ENCODE data around the gene ANKS1A. TPM values are rescaled to one million over a fixed set of nuclear protein-coding genes. Genes with fewer than 3 reads are reported as not detected.
"Not testable (repeated sequence)": the region's sequence is repeated elsewhere in the genome, so short reads cannot be mapped to it uniquely, and the experiment has no call there.

The ANKS1A gene
- total RNA-seq, 1 donor = 7.2 TPM

DNA sequence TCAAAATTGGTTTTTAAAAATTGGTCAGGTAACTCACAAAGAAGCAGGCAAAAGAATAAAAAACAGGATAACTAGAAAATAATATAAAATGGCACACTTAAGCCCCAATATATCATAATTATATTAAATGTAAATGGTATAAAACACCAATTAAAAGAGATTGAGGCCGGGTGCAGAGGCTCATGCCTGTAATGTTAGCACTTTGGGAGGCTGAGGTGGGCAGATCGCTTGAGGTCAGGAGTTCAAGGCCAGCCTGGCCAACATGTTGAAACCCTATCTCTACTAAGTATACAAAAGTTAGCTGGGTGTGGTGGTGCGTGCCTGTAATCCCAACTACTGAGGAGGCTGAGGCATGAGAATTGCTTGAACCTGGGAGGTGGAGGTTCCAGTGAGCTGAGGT, 216.0 kb downstream of the ANKS1A start:
- no peak for TF ChIP-seq CTCF (IDR thresholded peaks at IDR 0.05; ENCODE audit: extremely low read depth, low read depth, low read length)
- Histone ChIP-seq H3K36me3 (ENCODE audit: insufficient read depth, low read length) (no peaks in the 10 kb centered on the region), H4K20me1 (ENCODE audit: insufficient read depth, low read length) (no peaks in the 10 kb centered on the region), H3K9me3 (ENCODE audit: low read depth, low read length) (no peaks in the 10 kb centered on the region), H3K4me1 (ENCODE audit: insufficient read depth, low read length) (no peaks in the 10 kb centered on the region), H3K4me2 (ENCODE audit: insufficient read depth, low read length) (no peak overlapping the region), H2AFZ (ENCODE audit: low read length) (no peak overlapping the region), H3K4me3 (ENCODE audit: insufficient read depth, low read length) (no peak overlapping the region), H3K27ac (ENCODE audit: low read depth, low read length) (no peak overlapping the region), H3K79me2 (ENCODE audit: insufficient read depth, low read length) (no peaks in the 10 kb centered on the region), H3K27me3 (ENCODE audit: insufficient read depth, low read length) (no peaks in the 10 kb centered on the region)
- DNase-seq (ENCODE audit: insufficient read length, low spot score, missing footprints) = no peak

DNA sequence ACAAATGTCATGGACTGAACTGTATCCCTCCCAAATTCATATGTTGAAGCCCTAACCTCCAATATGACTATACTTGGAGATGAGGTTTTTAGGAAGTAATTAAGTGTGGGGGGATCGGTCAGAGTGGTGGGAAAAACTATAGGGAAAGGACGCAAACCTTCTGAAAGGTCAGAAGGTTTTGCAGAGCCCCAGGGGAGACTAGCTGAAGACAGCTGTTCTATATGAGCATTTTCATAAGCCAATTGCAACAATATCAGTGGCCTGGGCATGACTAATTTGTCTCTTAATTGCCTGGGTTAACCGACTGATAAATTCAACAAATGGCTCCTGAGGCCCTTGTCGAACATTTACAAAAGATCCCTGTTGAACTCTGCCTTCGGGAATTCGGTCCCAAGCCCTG, 217.0 kb downstream of the ANKS1A start:
- not testable (repeated sequence) for H3K4me2 ChIP-seq (ENCODE audit: insufficient read depth, low read length); H4K20me1 ChIP-seq (ENCODE audit: insufficient read depth, low read length); H3K27me3 ChIP-seq (ENCODE audit: insufficient read depth, low read length); H3K27ac ChIP-seq (ENCODE audit: low read depth, low read length); H2AFZ ChIP-seq (ENCODE audit: low read length); DNase-seq (ENCODE audit: insufficient read length, low spot score, missing footprints); H3K36me3 ChIP-seq (ENCODE audit: insufficient read depth, low read length); H3K9me3 ChIP-seq (ENCODE audit: low read depth, low read length); H3K4me3 ChIP-seq (ENCODE audit: insufficient read depth, low read length); H3K4me1 ChIP-seq (ENCODE audit: insufficient read depth, low read length); H3K79me2 ChIP-seq (ENCODE audit: insufficient read depth, low read length)

- not testable (repeated sequence) for H3K9me3 ChIP-seq (ENCODE audit: low read depth, low read length); H3K79me2 ChIP-seq (ENCODE audit: insufficient read depth, low read length); H3K4me1 ChIP-seq (ENCODE audit: insufficient read depth, low read length); H2AFZ ChIP-seq (ENCODE audit: low read length); H3K4me2 ChIP-seq (ENCODE audit: insufficient read depth, low read length); H3K27me3 ChIP-seq (ENCODE audit: insufficient read depth, low read length); H4K20me1 ChIP-seq (ENCODE audit: insufficient read depth, low read length); H3K27ac ChIP-seq (ENCODE audit: low read depth, low read length); H3K36me3 ChIP-seq (ENCODE audit: insufficient read depth, low read length); DNase-seq (ENCODE audit: insufficient read length, low spot score, missing footprints); H3K4me3 ChIP-seq (ENCODE audit: insufficient read depth, low read length)
Measured at GRCh38 chr6:35107208-35107607, 218.2 kb downstream of the ANKS1A start.

DNA sequence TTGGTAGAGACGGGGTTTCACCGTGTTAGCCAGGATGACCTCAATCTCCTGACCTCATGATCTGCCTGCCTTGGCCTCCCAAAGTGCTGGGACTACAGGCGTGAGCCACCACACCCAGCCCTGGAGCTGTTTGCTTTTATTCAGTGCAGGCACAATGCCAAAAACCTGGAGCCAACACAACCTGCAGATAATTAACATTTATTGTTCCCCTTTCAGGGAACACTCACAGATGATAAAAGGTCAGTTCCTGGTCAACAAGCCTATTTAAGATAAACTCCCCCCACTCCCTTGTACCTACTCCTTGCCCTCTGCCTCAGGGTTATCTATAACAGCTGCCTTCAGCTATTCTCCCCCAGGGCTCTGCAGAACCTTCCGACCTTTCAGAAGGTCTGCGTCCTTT, 218.7 kb downstream of the ANKS1A start:
- not testable (repeated sequence) for DNase-seq (ENCODE audit: insufficient read length, low spot score, missing footprints); H3K27ac ChIP-seq (ENCODE audit: low read depth, low read length); H3K79me2 ChIP-seq (ENCODE audit: insufficient read depth, low read length); H3K27me3 ChIP-seq (ENCODE audit: insufficient read depth, low read length); H3K36me3 ChIP-seq (ENCODE audit: insufficient read depth, low read length); H3K4me3 ChIP-seq (ENCODE audit: insufficient read depth, low read length); H3K4me1 ChIP-seq (ENCODE audit: insufficient read depth, low read length); H3K9me3 ChIP-seq (ENCODE audit: low read depth, low read length); H3K4me2 ChIP-seq (ENCODE audit: insufficient read depth, low read length); H2AFZ ChIP-seq (ENCODE audit: low read length); H4K20me1 ChIP-seq (ENCODE audit: insufficient read depth, low read length)

DNA sequence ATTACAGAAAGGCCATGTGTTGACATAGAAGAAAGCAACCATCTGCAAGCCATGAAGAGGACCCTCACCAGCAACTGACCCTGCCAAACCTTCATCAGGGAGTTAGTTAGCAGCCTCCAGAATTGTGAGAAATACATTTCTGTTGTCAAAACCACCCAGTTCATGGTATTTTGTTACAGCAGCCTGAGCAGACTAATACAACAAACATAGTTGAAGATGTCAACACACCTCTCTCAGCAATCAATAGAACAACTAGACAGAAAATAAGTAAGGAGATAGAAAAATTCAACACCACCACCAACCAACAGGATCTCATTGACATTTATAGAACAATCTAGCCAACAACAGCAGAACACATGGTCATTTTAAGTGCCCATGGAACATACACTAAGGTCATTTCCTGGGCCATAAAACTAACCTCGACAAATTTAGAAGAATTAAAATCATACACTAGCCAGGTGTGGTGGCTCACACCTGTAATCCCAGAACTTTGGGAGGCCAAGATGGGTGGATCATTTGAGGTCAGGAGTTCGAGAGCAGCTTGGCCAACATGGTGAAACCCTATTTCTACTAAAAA, 219.3 kb downstream of the ANKS1A start:
- TF ChIP-seq CTCF (IDR thresholded peaks at IDR 0.05; ENCODE audit: extremely low read depth, low read depth, low read length) = no peak
- no peaks in the 10 kb centered on the region for H4K20me1 ChIP-seq (ENCODE audit: insufficient read depth, low read length)
- no peaks in the 10 kb centered on the region for H3K27me3 ChIP-seq (ENCODE audit: insufficient read depth, low read length)

More for the DNA sequence above, 219.3 kb downstream of the ANKS1A start:
- no peak overlapping the region for H3K4me3 ChIP-seq (ENCODE audit: insufficient read depth, low read length)
- no peak overlapping the region for H2AFZ ChIP-seq (ENCODE audit: low read length)
- no peak overlapping the region for H3K4me2 ChIP-seq (ENCODE audit: insufficient read depth, low read length)
- no peaks in the 10 kb centered on the region for H3K4me1 ChIP-seq (ENCODE audit: insufficient read depth, low read length)
- no peaks in the 10 kb centered on the region for H3K9me3 ChIP-seq (ENCODE audit: low read depth, low read length)
- H3K27ac ChIP-seq (ENCODE audit: low read depth, low read length) = no peak overlapping the region
- H3K36me3 ChIP-seq (ENCODE audit: insufficient read depth, low read length) = no peaks in the 10 kb centered on the region
- no peaks in the 10 kb centered on the region for H3K79me2 ChIP-seq (ENCODE audit: insufficient read depth, low read length)
- no peak for DNase-seq (ENCODE audit: insufficient read length, low spot score, missing footprints)

All from osteoblast (primary cell).